Body of pancreas (tissue), 4 donors: ENCODE measurements around the gene AMMECR1. TPM values are rescaled to one million over a fixed set of nuclear protein-coding genes. Genes with fewer than 3 reads are reported as not detected.

Source experiments
- ATAC-seq: fragments of 150-250 bp; one replicate; pipeline ENCODE4 v1.9.1; 2016
- DNase-seq, 4 donors: peaks; one replicate each; pipeline ENCODE4 v3.0.0-alpha.2; 2019
- H3K27ac ChIP-seq, 4 donors: fragments of 200-600 bp; sonication (generic); 1 replicate in 3 of 4; 2 replicates in 1 of 4; pipeline versions ENCODE4 v1.5.1 to v1.6.1; 2016 to 2019; ENCODE audit warnings: mild to moderate bottlenecking in 1 of 4, mixed read lengths in 1 of 4, moderate library complexity in 1 of 4
- H3K27me3 ChIP-seq, 2 donors: fragments of 200-600 bp; sonication (generic); one replicate each; pipeline ENCODE4 v1.6.0; 2016; ENCODE audit warnings: mild to moderate bottlenecking in 1 of 2
- H3K36me3 ChIP-seq, 2 donors: fragments of 200-600 bp; sonication (generic); replicated peaks in 1 of 2; 2 replicates each; pipeline ENCODE4 v1.5.1; 2016; ENCODE audit warnings: low read depth in 2 of 2; ENCODE audit not compliant: insufficient read depth in 1 of 2
- H3K4me1 ChIP-seq: fragments of 200-600 bp; sonication (generic); one replicate; pipeline ENCODE4 v1.6.0; 2016
- H3K4me3 ChIP-seq, 2 donors: fragments of 200-600 bp; sonication (generic); 1 replicate in 1 of 2; 2 replicates in 1 of 2; pipeline ENCODE4 v1.5.1; 2016 to 2019
- H3K9me3 ChIP-seq, 3 donors: fragments of 200-600 bp; sonication (generic); 1 replicate in 2 of 3; 2 replicates in 1 of 3; pipeline ENCODE4 v1.5.1; 2016
- POLR2A ChIP-seq, 3 donors: fragments of 450-650 bp; IDR thresholded peaks; one replicate each; pipeline ENCODE4 v1.6.1; 2016; ENCODE audit warnings: antibody characterized with exemption in 3 of 3, mild to moderate bottlenecking in 2 of 3
- WGBS, 2 donors: methylation state at CpG; one replicate each; pipeline ENCODE4 v1.1.5; 2017; 5-methylcytosine and 5-hydroxymethylcytosine counted together
- intact Hi-C: fragments of 100-400 bp; cut with DNase I; formaldehyde crosslinking; loops from one replicate; pipeline ENCODE4 v1.15.1; 2023
- total RNA-seq, 2 donors: library from RNA; depleted of rRNA; stranded (reverse); fragments of >200 nt; gene quantifications; one replicate each; pipeline ENCODE4 v1.1.0, GENCODE V29; 2016
- TF ChIP-seq, protein P1 (sequence below), 7 experiments: fragments of 450-650 bp in 4 of 7; fragments of 200-600 bp in 3 of 7; sonication (generic) in 3 of 7; IDR thresholded peaks; one replicate each; pipeline ENCODE4 v1.5.1; 2016 to 2019; ENCODE audit warnings: antibody characterized with exemption in 7 of 7

AMMECR1 gene
- total RNA-seq, 2 donors from 2014 or later, result 1.6 to 6.5 TPM

DNA sequence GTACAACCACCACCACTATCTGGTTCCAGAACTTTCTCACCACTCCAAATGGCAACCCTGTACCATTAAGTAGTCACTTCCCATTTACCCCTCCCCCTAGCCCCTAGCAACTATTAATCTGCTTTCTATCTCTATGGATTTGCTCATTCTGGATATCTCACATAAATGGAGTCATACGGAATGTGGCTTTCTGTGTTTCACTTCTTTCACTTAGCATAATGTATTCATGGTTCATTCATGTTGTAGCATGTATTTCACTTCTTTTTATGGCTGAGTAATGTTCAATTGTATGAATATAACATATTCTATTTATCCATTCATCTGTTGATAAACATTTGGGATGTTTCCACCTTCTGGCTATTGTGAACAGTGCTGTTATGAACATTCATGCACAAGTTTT lies 104.7 kb downstream of the AMMECR1 start:
- DNase-seq, result no peak

DNA sequence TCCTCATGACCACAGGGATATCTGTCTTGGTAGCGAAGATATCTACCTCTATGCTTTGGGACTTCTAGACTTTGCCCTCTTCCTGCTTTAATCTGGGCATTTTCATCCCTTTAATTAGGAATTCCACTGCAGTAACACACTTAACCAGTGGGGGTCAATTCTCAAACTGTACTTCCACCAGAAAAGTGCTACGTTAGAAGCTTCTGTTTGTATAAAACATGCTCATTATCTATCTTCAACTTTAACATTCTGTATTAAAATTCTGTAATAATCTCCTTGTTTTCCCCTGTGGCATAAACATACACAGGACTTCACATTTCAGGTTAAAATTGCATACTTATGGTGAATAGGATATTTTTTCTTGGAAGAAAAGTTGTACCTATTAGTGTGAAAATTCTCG lies 105.6 kb downstream of the AMMECR1 start:
- no peak overlapping the region for H3K27ac ChIP-seq
- intact Hi-C loops, result no loop called here
- TF ChIP-seq, protein P1, sequence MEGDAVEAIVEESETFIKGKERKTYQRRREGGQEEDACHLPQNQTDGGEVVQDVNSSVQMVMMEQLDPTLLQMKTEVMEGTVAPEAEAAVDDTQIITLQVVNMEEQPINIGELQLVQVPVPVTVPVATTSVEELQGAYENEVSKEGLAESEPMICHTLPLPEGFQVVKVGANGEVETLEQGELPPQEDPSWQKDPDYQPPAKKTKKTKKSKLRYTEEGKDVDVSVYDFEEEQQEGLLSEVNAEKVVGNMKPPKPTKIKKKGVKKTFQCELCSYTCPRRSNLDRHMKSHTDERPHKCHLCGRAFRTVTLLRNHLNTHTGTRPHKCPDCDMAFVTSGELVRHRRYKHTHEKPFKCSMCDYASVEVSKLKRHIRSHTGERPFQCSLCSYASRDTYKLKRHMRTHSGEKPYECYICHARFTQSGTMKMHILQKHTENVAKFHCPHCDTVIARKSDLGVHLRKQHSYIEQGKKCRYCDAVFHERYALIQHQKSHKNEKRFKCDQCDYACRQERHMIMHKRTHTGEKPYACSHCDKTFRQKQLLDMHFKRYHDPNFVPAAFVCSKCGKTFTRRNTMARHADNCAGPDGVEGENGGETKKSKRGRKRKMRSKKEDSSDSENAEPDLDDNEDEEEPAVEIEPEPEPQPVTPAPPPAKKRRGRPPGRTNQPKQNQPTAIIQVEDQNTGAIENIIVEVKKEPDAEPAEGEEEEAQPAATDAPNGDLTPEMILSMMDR (IDR thresholded peaks at IDR 0.05), result peak in 2 of 7 experiments; percentile 10 to 11
- TF ChIP-seq POLR2A (IDR thresholded peaks at IDR 0.05), result no peak
- 73 to 91% methylated on average over 3 of the region's 3 CpGs for WGBS, 2 donors
- H3K4me1 ChIP-seq, result no peaks in the 10 kb centered on the region
- no peak for ATAC-seq
- no peaks in the 10 kb centered on the region for H3K9me3 ChIP-seq
- H3K36me3 ChIP-seq, result no peaks in the 10 kb centered on the region
- H3K4me3 ChIP-seq, result no peak overlapping the region
- DNase-seq, result no peak
- no peaks in the 10 kb centered on the region for H3K27me3 ChIP-seq

More for the DNA sequence above, 104.7 kb downstream of the AMMECR1 start:
- H3K4me1 ChIP-seq, result no peaks in the 10 kb centered on the region
- ATAC-seq, result no peak
- no peaks in the 10 kb centered on the region for H3K9me3 ChIP-seq
- TF ChIP-seq, protein P1 (IDR thresholded peaks at IDR 0.05), result no peak
- no peak for TF ChIP-seq POLR2A (IDR thresholded peaks at IDR 0.05)
- H3K36me3 ChIP-seq, result no peaks in the 10 kb centered on the region
- 91 to 94% methylated on average over 1 of the region's 1 CpG for WGBS, 2 donors
- no peaks in the 10 kb centered on the region for H3K27me3 ChIP-seq
- intact Hi-C loops, result no loop called here
- no peak overlapping the region for H3K4me3 ChIP-seq
- H3K27ac ChIP-seq, result no peak overlapping the region

DNA sequence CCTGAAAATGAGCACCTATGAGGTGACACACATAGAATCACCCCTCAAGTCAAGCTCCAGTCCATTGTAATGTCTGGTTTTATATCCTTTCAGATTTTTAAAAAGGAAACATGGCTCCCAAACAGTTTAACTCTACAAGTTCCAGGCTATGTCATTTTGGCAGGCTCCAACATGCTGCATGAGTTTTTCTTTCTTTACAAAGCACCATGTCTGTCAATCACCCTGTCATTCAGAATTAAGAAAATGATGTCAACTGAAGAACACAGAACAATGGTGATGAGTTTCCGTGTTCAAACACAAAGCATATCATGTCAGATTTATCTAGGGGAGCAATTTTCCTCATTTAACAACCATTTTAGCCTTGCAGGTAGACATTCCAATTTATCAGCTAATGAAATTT lies 106.5 kb downstream of the AMMECR1 start:
- no peak for DNase-seq
- no peak for ATAC-seq
- Histone ChIP-seq H3K9me3 (no peaks in the 10 kb centered on the region), H3K27ac (no peak overlapping the region), H3K27me3 (no peaks in the 10 kb centered on the region), H3K4me1 (no peaks in the 10 kb centered on the region), H3K4me3 (no peak overlapping the region), H3K36me3 (no peaks in the 10 kb centered on the region)
- TF ChIP-seq, protein P1 (IDR thresholded peaks at IDR 0.05), result no peak
- TF ChIP-seq POLR2A (IDR thresholded peaks at IDR 0.05), result no peak
- WGBS, 2 donors, result 100% methylated on average over 1 of the region's 1 CpG
- intact Hi-C loops, result no loop called here

DNA sequence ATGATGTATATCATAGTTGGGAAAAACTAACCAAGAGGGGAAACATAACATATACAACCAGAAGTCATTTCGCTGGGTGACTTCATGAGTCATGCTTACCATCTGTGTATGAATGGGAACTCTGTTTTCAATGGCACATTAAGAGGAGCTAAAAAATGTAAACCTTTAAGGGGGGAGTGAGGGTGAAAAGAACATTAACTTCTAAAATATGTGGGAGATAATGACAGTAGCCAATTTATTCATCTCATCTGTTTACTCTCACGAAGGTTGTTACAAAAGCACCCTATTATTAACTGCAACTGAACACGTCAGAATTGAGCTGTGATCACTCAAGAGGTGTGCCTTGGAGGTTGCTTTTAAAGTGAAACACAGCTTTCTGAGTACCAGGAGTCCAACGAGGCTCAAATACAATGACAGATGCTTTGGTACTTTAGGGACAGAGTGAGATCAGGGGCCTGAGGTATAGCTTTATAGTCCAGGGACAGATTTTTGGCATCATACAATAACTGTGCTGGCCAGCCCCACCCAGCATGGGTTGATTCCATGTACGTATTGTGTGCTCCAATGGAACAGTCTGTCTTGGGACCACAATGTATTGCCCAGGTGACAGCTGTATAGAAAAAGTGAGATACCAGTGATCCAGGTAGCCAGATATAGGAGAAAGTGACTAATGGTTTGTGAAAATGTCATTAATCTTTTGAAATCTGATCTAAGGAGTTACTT lies 107.3 kb downstream of the AMMECR1 start:
- Histone ChIP-seq H3K9me3 (no peaks in the 10 kb centered on the region), H3K27me3 (no peaks in the 10 kb centered on the region), H3K4me1 (no peaks in the 10 kb centered on the region), H3K4me3 (no peak overlapping the region), H3K36me3 (no peaks in the 10 kb centered on the region), H3K27ac (no peak overlapping the region)
- 62 to 75% methylated on average over 4 to 5 of the region's 5 CpGs for WGBS, 2 donors
- intact Hi-C loops, result no loop called here
- no peak for DNase-seq
- ATAC-seq, result no peak
- TF ChIP-seq, protein P1 (IDR thresholded peaks at IDR 0.05), result no peak
- no peak for TF ChIP-seq POLR2A (IDR thresholded peaks at IDR 0.05)

DNA sequence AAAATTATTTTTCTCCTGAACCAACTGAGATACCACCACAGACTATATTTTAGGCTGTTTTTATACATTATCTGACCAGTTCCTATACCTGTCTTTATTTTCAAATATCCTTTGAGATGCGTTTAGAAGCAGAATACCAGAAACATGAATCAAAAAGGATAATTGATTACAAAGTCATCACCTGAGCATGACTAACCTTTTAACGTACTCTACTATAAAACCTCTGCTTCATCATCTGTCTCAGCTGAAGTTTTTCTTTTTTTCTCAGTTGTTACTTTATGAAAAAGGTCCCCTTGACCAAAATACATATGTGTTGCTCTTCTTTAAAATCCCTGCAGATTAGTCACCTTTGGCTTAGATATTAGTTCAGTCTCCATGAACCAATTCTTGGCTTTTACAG lies 109.8 kb downstream of the AMMECR1 start:
- intact Hi-C loops, result no loop called here
- ATAC-seq, result no peak
- WGBS, 2 donors, result 87 to 94% methylated on average over 2 of the region's 2 CpGs

More for the DNA sequence above, 109.8 kb downstream of the AMMECR1 start:
- no peak for DNase-seq
- Histone ChIP-seq H3K36me3 (no peaks in the 10 kb centered on the region), H3K27me3 (no peaks in the 10 kb centered on the region), H3K4me3 (no peak overlapping the region), H3K27ac (no peak overlapping the region), H3K9me3 (no peaks in the 10 kb centered on the region), H3K4me1 (no peaks in the 10 kb centered on the region)
- TF ChIP-seq POLR2A (IDR thresholded peaks at IDR 0.05), result no peak
- TF ChIP-seq, protein P1 (IDR thresholded peaks at IDR 0.05), result no peak
